DOHH2 (cell line): Measurements from ENCODE around the gene ABTB2.

ENCODE experiments used
- H3F3A ChIP-seq: fragments of 200-600 bp; sonication (generic), shearing (Covaris generic); 2 replicates; pipeline ENCODE4 v1.6.0; 2016; ENCODE audit warnings: antibody characterized with exemption, mild to moderate bottlenecking; ENCODE audit not compliant: control insufficient read depth, insufficient read depth
- H3K27ac ChIP-seq: fragments of 200-600 bp; sonication (generic); 2 replicates; pipeline ENCODE4 v1.5.1; 2014; ENCODE audit warnings: low read depth, mild to moderate bottlenecking, low read length, moderate library complexity
- H3K27me3 ChIP-seq: fragments of 200-600 bp; sonication (generic); 2 replicates; pipeline ENCODE4 v1.6.1; 2014; ENCODE audit warnings: mild to moderate bottlenecking, low read length, mixed read lengths; ENCODE audit not compliant: control insufficient read depth
- H3K36me3 ChIP-seq: fragments of 200-600 bp; sonication (generic); 2 replicates; pipeline ENCODE4 v1.6.1; 2014; ENCODE audit warnings: mild to moderate bottlenecking, low read length, moderate library complexity, mixed read lengths; ENCODE audit not compliant: control insufficient read depth
- H3K4me1 ChIP-seq: fragments of 200-600 bp; sonication (generic); 2 replicates; pipeline ENCODE4 v1.6.1; 2014; ENCODE audit warnings: mild to moderate bottlenecking, low read length, mixed read lengths; ENCODE audit not compliant: control insufficient read depth
- H3K4me2 ChIP-seq: fragments of 200-600 bp; sonication (generic); 2 replicates; pipeline ENCODE4 v1.6.0; 2014; ENCODE audit warnings: mild to moderate bottlenecking, low read length, moderate library complexity
- H3K4me3 ChIP-seq: fragments of 200-600 bp; sonication (generic); 2 replicates; pipeline ENCODE4 v1.5.1; 2014; ENCODE audit warnings: mild to moderate bottlenecking, low read length, mixed read lengths
- H3K79me2 ChIP-seq: fragments of 200-600 bp; sonication (generic); 2 replicates; pipeline ENCODE4 v1.6.1; 2014; ENCODE audit warnings: mild to moderate bottlenecking, low read length, mixed read lengths; ENCODE audit not compliant: control insufficient read depth
- H3K9me2 ChIP-seq: fragments of 200-600 bp; sonication (generic); replicated peaks from 2 replicates; pipeline ENCODE4 v1.6.1; 2014; ENCODE audit warnings: mild to moderate bottlenecking, low read length, mixed read lengths; ENCODE audit not compliant: control insufficient read depth
- H3K9me3 ChIP-seq: fragments of 200-600 bp; sonication (generic); 2 replicates; pipeline ENCODE4 v1.6.1; 2014; ENCODE audit warnings: antibody characterized with exemption, low read length, mixed read lengths; ENCODE audit not compliant: control insufficient read depth, insufficient read depth
- H4K20me1 ChIP-seq: fragments of 200-600 bp; sonication (generic); 2 replicates; pipeline ENCODE4 v1.6.0; 2014; ENCODE audit warnings: low read depth, mild to moderate bottlenecking, antibody characterized with exemption, low read length, moderate library complexity; ENCODE audit not compliant: control insufficient read depth, insufficient read depth
- EZH2phosphoT487 ChIP-seq: fragments of 200-600 bp; sonication (generic); IDR thresholded peaks from 2 replicates; pipeline ENCODE4 v1.6.1; 2017; ENCODE audit warnings: borderline replicate concordance, mild to moderate bottlenecking, antibody characterized with exemption, low read length, moderate library complexity, mixed read lengths
- TF ChIP-seq, protein P1 (sequence below): fragments of 200-600 bp; sonication (generic); IDR thresholded peaks from one replicate; pipeline ENCODE4 v1.5.1; 2014; ENCODE audit warnings: antibody characterized with exemption, mild to moderate bottlenecking, low read depth, low read length; ENCODE audit not compliant: poor library complexity, severe bottlenecking

ABTB2 gene

DNA sequence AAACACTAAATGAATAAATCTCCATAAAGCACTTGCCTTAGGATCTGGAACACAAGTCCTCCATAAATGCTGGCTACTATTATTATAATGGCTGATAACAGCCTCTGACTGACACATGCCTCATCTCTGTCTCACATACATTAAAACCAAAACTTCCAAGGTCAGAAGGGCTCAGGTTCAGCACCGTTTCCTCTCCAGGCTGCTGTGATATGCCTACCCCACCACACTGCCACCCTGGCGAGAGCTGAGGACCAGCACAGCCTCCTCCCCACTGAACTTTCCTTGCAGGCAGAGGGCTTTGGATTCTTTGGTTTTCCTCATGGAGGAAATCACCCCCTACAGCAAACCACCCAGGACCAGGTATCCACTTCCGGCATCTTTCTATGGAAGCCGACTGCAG is 112.8 kb downstream of the ABTB2 start:
- H3K36me3 ChIP-seq: no peaks in the 10 kb centered on the region
- H3K4me2 ChIP-seq: no peak overlapping the region
- H3K9me2 ChIP-seq: no peaks in the 10 kb centered on the region
- TF ChIP-seq, protein P1, sequence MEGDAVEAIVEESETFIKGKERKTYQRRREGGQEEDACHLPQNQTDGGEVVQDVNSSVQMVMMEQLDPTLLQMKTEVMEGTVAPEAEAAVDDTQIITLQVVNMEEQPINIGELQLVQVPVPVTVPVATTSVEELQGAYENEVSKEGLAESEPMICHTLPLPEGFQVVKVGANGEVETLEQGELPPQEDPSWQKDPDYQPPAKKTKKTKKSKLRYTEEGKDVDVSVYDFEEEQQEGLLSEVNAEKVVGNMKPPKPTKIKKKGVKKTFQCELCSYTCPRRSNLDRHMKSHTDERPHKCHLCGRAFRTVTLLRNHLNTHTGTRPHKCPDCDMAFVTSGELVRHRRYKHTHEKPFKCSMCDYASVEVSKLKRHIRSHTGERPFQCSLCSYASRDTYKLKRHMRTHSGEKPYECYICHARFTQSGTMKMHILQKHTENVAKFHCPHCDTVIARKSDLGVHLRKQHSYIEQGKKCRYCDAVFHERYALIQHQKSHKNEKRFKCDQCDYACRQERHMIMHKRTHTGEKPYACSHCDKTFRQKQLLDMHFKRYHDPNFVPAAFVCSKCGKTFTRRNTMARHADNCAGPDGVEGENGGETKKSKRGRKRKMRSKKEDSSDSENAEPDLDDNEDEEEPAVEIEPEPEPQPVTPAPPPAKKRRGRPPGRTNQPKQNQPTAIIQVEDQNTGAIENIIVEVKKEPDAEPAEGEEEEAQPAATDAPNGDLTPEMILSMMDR: no peak
- TF ChIP-seq EZH2phosphoT487: no peak
- H3K9me3 ChIP-seq: no peaks in the 10 kb centered on the region
- peaks cover 23% of the 10 kb centered on the region for H3K27me3 ChIP-seq
- no peaks in the 10 kb centered on the region for H4K20me1 ChIP-seq
- H3K79me2 ChIP-seq: no peaks in the 10 kb centered on the region
- no peak overlapping the region for H3K4me3 ChIP-seq
- H3K4me1 ChIP-seq: peaks cover 6% of the 10 kb centered on the region
- H3K27ac ChIP-seq: no peak overlapping the region
- H3F3A ChIP-seq: no peaks in the 10 kb centered on the region

DNA sequence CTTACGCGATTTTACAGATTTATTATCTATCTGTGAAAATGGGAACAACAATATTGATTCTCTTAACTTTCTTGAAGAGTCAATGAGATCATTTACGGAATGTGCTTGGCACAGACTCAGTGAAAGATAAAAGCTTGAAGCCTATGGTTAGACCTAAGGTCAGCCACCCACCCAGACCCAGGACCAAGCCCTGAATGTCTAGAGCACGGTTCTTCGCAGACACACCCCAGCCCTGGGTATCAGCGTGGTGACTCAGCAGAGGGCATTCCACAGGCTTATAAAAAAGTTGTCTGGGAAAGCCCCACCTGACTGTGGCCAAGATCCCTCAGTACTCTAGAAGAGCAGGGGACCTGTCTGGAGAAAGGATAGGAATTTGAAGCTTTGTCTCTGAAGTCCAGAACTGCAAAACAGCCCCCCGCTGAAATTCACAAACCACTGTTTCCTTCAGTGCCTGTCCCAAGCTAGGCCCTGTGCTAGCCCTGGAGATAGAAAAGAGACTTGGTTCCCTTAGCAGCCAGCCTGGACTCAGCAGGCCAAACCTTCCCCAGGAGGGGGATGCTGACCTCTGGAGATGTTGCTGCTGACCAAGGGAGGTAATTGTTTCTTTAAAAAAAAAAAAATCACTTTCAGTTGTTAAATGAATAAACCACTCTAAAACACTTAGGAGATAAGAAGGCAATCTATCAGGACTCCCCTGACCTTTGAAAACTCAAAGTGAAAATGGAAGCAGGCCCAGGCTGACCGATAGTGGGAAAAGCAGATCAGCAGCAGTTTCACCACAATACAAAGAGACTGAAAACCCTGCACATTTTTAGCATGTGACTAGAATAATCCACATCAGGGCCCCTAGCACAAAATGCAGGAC is 114.0 kb downstream of the ABTB2 start:
- no peaks in the 10 kb centered on the region for H3K79me2 ChIP-seq
- no peak for TF ChIP-seq EZH2phosphoT487
- TF ChIP-seq, protein P1: no peak
- H3K9me3 ChIP-seq: no peaks in the 10 kb centered on the region
- no peak overlapping the region for H3K27ac ChIP-seq
- H3K27me3 ChIP-seq: peaks cover 25% of the 10 kb centered on the region
- no peak overlapping the region for H3K4me2 ChIP-seq
- H4K20me1 ChIP-seq: no peaks in the 10 kb centered on the region
- H3K4me3 ChIP-seq: no peak overlapping the region
- no peaks in the 10 kb centered on the region for H3K9me2 ChIP-seq
- peaks cover 14% of the 10 kb centered on the region for H3K4me1 ChIP-seq
- no peaks in the 10 kb centered on the region for H3F3A ChIP-seq
- H3K36me3 ChIP-seq: no peaks in the 10 kb centered on the region

DNA sequence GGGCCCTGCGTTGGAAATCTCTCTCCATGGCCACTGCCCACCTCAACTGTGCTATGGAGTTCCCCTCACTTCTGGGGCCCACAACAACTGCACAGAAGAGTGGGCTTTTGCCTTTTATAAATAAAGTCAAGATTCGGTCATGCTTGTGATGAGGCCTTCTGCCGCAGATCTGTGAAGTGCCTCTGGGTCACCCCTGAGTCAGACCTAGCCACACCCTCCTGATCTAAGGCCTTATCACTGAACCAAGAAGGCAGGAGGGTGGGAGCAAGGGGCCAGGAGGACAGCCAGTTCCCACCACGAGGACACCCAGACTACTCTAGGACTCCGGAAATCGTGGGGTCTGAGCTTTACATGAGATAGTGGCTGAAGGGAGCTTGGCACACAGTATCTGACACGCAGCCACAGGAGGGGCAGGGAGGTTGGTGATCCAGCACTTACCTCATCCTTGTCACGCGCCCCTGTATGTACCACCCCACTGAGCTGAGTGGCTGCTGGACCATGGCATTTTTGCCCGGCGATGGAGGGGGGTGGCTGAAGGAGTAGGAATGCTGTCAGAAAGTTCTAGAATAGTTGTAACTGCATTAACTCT is 115.7 kb downstream of the ABTB2 start:
- no peak overlapping the region for H3K27ac ChIP-seq
- no peaks in the 10 kb centered on the region for H3K9me2 ChIP-seq
- no peak overlapping the region for H3K4me2 ChIP-seq
- H3K27me3 ChIP-seq: peaks cover 25% of the 10 kb centered on the region
- no peak for TF ChIP-seq EZH2phosphoT487
- TF ChIP-seq, protein P1: no peak
- no peaks in the 10 kb centered on the region for H3F3A ChIP-seq
- no peaks in the 10 kb centered on the region for H4K20me1 ChIP-seq
- H3K79me2 ChIP-seq: no peaks in the 10 kb centered on the region
- H3K4me1 ChIP-seq: peaks cover 14% of the 10 kb centered on the region
- H3K9me3 ChIP-seq: no peaks in the 10 kb centered on the region
- H3K36me3 ChIP-seq: no peaks in the 10 kb centered on the region
- H3K4me3 ChIP-seq: no peak overlapping the region
